Right atrium auricular region (tissue), 2 donors: ENCODE results near the gene SETD1B. TPM values are rescaled to one million over a fixed set of nuclear protein-coding genes. Genes with fewer than 3 reads are reported as not detected.
"Not testable (repeated sequence)": the region's sequence is repeated elsewhere in the genome, so short reads cannot be mapped to it uniquely, and the experiment has no call there.

Source experiments
- DNase-seq: peaks from one replicate; pipeline ENCODE4 v3.0.0-alpha.2; 2019; ENCODE audit warnings: low spot score
- H3K27ac ChIP-seq, 2 donors: fragments of 200-600 bp; sonication (generic); 1 replicate in 1 of 2; 2 replicates in 1 of 2; pipeline ENCODE4 v1.5.1; 2016 to 2019
- H3K27me3 ChIP-seq, 2 donors: fragments of 200-600 bp; sonication (generic); one replicate each; pipeline versions ENCODE4 v1.5.1 to v1.6.0; 2017 to 2019
- H3K36me3 ChIP-seq: fragments of 200-600 bp; sonication (generic); one replicate; pipeline ENCODE4 v1.5.1; 2016
- H3K4me1 ChIP-seq, 2 donors: fragments of 200-600 bp; sonication (generic); one replicate each; pipeline versions ENCODE4 v1.5.1 to v1.6.0; 2017 to 2019
- H3K4me3 ChIP-seq, 2 donors: fragments of 200-600 bp; sonication (generic); 1 replicate in 1 of 2; 2 replicates in 1 of 2; pipeline ENCODE4 v1.5.1; 2017 to 2019; ENCODE audit warnings: mild to moderate bottlenecking in 1 of 2, moderate library complexity in 1 of 2
- H3K9me3 ChIP-seq, 2 donors: fragments of 200-600 bp; sonication (generic); one replicate each; pipeline ENCODE4 v1.5.1; 2019
- total RNA-seq, 2 donors: library from RNA; depleted of rRNA; stranded (reverse); fragments of >200 nt; gene quantifications; one replicate each; pipeline ENCODE4 v1.1.0, GENCODE V29; 2016
- TF ChIP-seq, protein P1 (sequence below), 2 donors: fragments of 200-600 bp; sonication (generic); IDR thresholded peaks; one replicate each; pipeline ENCODE4 v1.5.1; 2019; ENCODE audit warnings: antibody characterized with exemption in 2 of 2

SETD1B gene
- total RNA-seq, 2 donors from 2014 or later: 6.0 to 9.3 TPM

DNA sequence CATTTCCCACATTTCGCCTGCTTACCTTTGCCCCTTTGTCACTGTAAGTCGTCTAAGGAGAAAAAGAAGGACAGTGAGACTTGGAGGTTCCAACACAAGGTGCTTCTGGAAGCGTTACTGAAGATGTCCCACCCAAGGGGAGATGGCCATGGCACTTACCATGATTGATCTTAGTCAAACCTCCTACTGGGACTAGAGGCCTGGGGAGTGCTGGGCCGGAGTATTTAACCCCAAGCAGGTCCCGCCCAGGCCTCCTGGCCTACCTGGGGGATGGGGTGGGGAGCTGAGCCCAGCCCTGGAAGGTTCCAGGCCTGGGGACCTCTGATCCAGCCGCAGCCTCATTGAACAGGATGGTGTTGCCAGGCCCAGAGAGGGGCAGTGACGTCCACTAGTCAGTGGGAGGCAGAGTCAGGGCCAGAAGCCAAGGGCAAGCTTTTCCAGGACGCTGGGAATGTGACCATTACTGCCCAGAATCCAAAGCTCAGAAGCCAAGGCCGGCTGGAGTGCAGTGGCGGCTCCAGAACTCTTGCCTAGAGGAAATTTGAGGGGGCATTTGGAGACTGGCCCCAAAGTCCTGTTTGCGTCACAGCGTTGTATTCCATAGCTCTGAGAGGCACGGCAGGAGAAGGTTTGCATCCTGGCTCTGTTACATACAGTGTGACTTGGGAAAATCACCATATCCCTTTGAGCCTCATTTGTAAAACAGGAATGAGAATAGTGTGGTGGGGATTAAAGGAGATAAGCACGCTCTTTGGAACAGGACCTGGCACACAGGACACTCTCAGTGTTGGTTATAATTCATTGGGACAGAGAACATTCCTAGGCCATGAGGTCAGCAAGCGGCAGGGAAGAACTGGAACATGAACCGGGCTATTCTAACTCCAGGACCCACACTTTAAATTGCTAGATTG, 55.1 kb downstream of the SETD1B start, which contains the start of gene HPD:
HPD (minus strand) TSS at position 198 of the 911 bp plus-strand sequence; CDS start at position 162, 36 bp downstream.
- Histone ChIP-seq H3K4me3 (no peak within 1 kb of the TSS), H3K4me1 (peaks cover 0 to 24% of the 10 kb centered on the region in 2 donors), H3K27me3 (no peaks in the 10 kb centered on the region), H3K36me3 (no peaks in the 10 kb centered on the region), H3K27ac (peak within 1 kb of the TSS; percentile 80 to 90), H3K9me3 (no peaks in the 10 kb centered on the region)
- DNase-seq: peak; percentile 90
- TF ChIP-seq, protein P1, sequence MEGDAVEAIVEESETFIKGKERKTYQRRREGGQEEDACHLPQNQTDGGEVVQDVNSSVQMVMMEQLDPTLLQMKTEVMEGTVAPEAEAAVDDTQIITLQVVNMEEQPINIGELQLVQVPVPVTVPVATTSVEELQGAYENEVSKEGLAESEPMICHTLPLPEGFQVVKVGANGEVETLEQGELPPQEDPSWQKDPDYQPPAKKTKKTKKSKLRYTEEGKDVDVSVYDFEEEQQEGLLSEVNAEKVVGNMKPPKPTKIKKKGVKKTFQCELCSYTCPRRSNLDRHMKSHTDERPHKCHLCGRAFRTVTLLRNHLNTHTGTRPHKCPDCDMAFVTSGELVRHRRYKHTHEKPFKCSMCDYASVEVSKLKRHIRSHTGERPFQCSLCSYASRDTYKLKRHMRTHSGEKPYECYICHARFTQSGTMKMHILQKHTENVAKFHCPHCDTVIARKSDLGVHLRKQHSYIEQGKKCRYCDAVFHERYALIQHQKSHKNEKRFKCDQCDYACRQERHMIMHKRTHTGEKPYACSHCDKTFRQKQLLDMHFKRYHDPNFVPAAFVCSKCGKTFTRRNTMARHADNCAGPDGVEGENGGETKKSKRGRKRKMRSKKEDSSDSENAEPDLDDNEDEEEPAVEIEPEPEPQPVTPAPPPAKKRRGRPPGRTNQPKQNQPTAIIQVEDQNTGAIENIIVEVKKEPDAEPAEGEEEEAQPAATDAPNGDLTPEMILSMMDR (IDR thresholded peaks at IDR 0.05): no peak

DNA sequence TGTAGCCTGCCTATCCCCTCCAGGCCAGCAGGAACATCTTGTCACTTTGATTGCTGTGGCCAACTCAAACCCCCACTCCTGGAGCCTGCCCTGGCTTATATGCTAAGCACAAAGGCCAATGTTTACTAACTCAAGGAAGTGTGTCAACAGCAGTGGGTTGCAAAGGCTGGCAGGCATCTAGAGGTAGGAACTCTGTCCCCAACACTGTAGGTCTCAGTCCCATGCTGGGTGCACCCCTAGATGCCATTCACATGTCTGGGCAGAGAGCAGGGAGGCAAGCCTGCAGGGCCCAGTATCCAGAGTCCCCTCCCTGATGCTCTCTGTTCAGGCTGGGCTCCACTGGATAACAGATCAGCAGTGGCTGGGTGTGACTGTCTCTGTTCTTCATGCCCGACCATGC, 56.4 kb downstream of the SETD1B start:
- H3K9me3 ChIP-seq: no peaks in the 10 kb centered on the region
- no peak for DNase-seq
- H3K4me3 ChIP-seq: no peak overlapping the region
- TF ChIP-seq, protein P1 (IDR thresholded peaks at IDR 0.05): no peak
- H3K4me1 ChIP-seq: peaks cover 0 to 24% of the 10 kb centered on the region in 2 donors
- no peaks in the 10 kb centered on the region for H3K27me3 ChIP-seq
- no peaks in the 10 kb centered on the region for H3K36me3 ChIP-seq
- peak overlapping the region; percentile 80 to 90 for H3K27ac ChIP-seq

DNA sequence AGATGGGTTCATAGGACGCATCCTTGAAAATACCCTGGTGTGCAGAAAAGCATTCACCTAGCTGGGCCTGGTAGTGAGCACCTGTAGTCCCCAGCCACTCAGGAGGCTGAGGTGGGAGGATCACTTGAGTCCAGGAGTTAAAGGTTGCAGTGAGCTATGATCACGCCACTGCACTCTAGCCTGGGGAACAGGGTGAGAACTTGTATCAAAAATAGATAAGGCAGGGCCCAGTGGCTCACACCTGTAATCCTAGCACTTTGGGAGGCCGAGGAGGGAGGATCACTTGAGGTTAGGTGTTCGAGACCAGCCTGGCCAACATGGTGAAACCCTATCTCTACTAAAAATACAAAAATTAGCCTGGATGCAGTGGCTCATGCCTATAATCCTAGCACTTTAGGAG, 56.9 kb downstream of the SETD1B start:
- H3K9me3 ChIP-seq, H3K4me3 ChIP-seq, DNase-seq, H3K36me3 ChIP-seq, H3K27me3 ChIP-seq, H3K27ac ChIP-seq: not testable (repeated sequence)
- H3K4me1 ChIP-seq: peaks cover 0 to 24% of the 10 kb centered on the region in 2 donors

DNA sequence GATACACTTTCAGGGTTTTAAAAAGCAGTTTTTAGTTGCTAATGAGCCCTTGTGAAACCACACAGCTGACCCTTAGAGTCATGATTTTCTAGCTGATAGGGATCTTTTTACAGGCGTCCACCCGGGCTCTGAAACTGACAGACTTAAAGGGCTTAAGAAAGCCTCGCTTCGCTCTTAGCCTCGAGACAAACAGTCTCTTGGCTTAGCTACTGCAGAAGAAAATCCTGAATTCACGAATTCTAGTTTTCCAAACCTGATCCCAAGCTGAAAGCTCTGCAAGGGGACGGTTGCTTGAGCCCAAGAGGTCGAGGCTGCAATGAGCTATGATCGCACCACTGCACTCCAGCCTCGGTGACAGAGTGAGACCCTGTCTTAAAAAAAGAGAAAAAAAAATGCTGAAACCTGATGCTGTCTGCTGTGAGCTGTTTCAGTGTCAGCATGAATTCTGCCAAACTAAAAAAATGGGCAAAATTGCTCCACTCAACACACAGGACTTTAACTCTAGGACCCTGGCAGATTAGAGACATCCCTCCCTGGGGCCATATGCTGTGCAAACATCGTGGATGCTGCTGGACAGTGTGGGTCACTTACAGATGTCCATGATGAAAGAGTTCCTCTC, 57.9 kb downstream of the SETD1B start:
- no peaks in the 10 kb centered on the region for H3K27me3 ChIP-seq
- H3K27ac ChIP-seq: peak overlapping the region; percentile 7 to 40
- H3K9me3 ChIP-seq: no peaks in the 10 kb centered on the region
- H3K36me3 ChIP-seq: no peaks in the 10 kb centered on the region
- H3K4me3 ChIP-seq: no peak overlapping the region
- no peak for DNase-seq
- TF ChIP-seq, protein P1 (IDR thresholded peaks at IDR 0.05): no peak
- peaks cover 0 to 24% of the 10 kb centered on the region in 2 donors for H3K4me1 ChIP-seq

DNA sequence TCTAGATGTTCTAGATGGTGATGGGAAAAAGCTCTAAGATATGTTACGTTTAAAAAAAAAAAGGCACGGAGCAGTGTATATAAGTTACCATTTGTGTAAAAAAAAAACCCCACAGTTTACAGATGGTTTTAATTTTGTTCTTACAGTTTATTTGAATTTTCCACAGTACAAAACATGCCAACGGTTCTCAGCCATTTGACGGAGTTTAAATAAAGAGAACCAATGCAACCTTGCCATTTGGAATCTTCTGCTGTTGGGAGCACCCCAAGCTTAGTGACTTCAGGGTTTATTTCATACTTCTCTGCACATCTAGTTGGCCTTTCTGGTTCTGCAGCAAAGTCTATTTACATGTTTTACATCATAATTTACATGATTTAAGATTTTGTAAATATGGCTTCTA, 62.5 kb downstream of the SETD1B start:
- no peaks in the 10 kb centered on the region for H3K4me1 ChIP-seq
- no peaks in the 10 kb centered on the region for H3K9me3 ChIP-seq
- no peak for DNase-seq
- no peak overlapping the region for H3K27ac ChIP-seq
- TF ChIP-seq, protein P1 (IDR thresholded peaks at IDR 0.05): no peak
- H3K27me3 ChIP-seq: no peaks in the 10 kb centered on the region
- H3K4me3 ChIP-seq: no peak overlapping the region
- H3K36me3 ChIP-seq: no peaks in the 10 kb centered on the region

DNA sequence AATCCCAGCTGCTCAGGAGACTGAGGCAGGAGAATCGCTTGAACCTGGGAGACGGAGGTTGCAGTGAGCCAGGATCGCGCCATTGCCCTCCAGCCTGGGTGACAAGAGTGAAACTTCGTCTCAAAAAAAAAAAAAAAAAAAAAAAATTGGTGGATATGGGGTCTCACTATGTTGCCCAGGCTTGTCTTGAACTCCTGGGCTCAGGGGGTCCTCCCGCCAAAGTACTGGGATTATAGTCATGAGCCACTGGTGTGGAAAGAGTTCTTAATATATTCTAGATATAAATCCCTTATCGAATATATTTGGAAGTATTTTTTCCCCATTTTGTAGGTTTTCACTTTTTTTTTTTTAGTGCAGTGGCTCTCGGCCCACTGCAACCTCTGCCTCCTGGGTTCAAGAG, 65.4 kb downstream of the SETD1B start:
- H3K4me3 ChIP-seq: not testable (repeated sequence)

More for the DNA sequence above, 65.4 kb downstream of the SETD1B start:
- H3K27ac ChIP-seq, H3K27me3 ChIP-seq, H3K4me1 ChIP-seq, H3K9me3 ChIP-seq, DNase-seq, H3K36me3 ChIP-seq: not testable (repeated sequence)
